Loucy (cell line): Measurements from ENCODE around the gene BCCIP.

Source experiments
- H2AFZ ChIP-seq: fragments of 200-600 bp; sonication (generic); 2 replicates; pipeline ENCODE4 v1.6.0; 2016; ENCODE audit warnings: antibody characterized with exemption, mild to moderate bottlenecking, low read length, moderate library complexity
- H3F3A ChIP-seq: fragments of 200-600 bp; 2 replicates; pipeline ENCODE4 v1.6.0; 2016; ENCODE audit warnings: antibody characterized with exemption, low read depth, mild to moderate bottlenecking
- H3K27me3 ChIP-seq: fragments of 200-600 bp; sonication (generic); 2 replicates; pipeline ENCODE4 v1.6.1; 2014; ENCODE audit warnings: low read length, mild to moderate bottlenecking; ENCODE audit not compliant: insufficient read depth, poor library complexity, severe bottlenecking
- H3K36me3 ChIP-seq: fragments of 200-600 bp; sonication (generic); 2 replicates; pipeline ENCODE4 v1.6.1; 2016; ENCODE audit warnings: low read length; ENCODE audit not compliant: insufficient read depth
- H3K4me1 ChIP-seq: fragments of 200-600 bp; sonication (generic); 2 replicates; pipeline ENCODE4 v1.5.1; 2014; ENCODE audit warnings: low read length, mild to moderate bottlenecking; ENCODE audit not compliant: insufficient read depth, poor library complexity, severe bottlenecking
- H3K4me2 ChIP-seq: fragments of 200-600 bp; sonication (generic); 2 replicates; pipeline ENCODE4 v1.6.0; 2014; ENCODE audit warnings: antibody characterized with exemption, low read length, low read depth, mild to moderate bottlenecking; ENCODE audit not compliant: poor library complexity, severe bottlenecking
- H3K4me3 ChIP-seq: fragments of 200-600 bp; sonication (generic); 2 replicates; pipeline ENCODE4 v1.5.1; 2014; ENCODE audit warnings: low read length, mild to moderate bottlenecking, mixed read lengths; ENCODE audit not compliant: poor library complexity, severe bottlenecking
- H3K79me2 ChIP-seq: fragments of 200-600 bp; sonication (generic); 2 replicates; pipeline ENCODE4 v1.6.1; 2014; ENCODE audit warnings: low read length; ENCODE audit not compliant: insufficient read depth
- H3K9ac ChIP-seq: fragments of 200-600 bp; sonication (generic); 2 replicates; pipeline ENCODE4 v1.6.0; 2014; ENCODE audit warnings: mild to moderate bottlenecking, low read depth, low read length, moderate library complexity; ENCODE audit not compliant: poor library complexity, severe bottlenecking
- H3K9me2 ChIP-seq: fragments of 200-600 bp; sonication (generic); replicated peaks from 2 replicates; pipeline ENCODE4 v1.6.1; 2016; ENCODE audit warnings: low read depth, low read length, mixed read lengths
- H3K9me3 ChIP-seq: fragments of 200-600 bp; sonication (generic); 2 replicates; pipeline ENCODE4 v1.6.1; 2014; ENCODE audit warnings: mild to moderate bottlenecking, antibody characterized with exemption, low read length, low read depth; ENCODE audit not compliant: insufficient read depth
- H4K20me1 ChIP-seq: fragments of 200-600 bp; sonication (generic); 2 replicates; pipeline ENCODE4 v1.6.0; 2014; ENCODE audit warnings: antibody characterized with exemption, low read length, mild to moderate bottlenecking; ENCODE audit not compliant: insufficient read depth, poor library complexity, severe bottlenecking
- EZH2phosphoT487 ChIP-seq: fragments of 200-600 bp; IDR thresholded peaks from 2 replicates; pipeline ENCODE4 v1.6.1; 2018; ENCODE audit warnings: antibody characterized with exemption, mild to moderate bottlenecking, moderate library complexity, borderline replicate concordance
- TF ChIP-seq, protein P1 (sequence below): fragments of 200-600 bp; sonication (generic); conservative IDR thresholded peaks from 2 replicates; pipeline ENCODE4 v1.5.1; 2014; ENCODE audit warnings: mild to moderate bottlenecking, antibody characterized with exemption, low read length

Gene BCCIP

DNA sequence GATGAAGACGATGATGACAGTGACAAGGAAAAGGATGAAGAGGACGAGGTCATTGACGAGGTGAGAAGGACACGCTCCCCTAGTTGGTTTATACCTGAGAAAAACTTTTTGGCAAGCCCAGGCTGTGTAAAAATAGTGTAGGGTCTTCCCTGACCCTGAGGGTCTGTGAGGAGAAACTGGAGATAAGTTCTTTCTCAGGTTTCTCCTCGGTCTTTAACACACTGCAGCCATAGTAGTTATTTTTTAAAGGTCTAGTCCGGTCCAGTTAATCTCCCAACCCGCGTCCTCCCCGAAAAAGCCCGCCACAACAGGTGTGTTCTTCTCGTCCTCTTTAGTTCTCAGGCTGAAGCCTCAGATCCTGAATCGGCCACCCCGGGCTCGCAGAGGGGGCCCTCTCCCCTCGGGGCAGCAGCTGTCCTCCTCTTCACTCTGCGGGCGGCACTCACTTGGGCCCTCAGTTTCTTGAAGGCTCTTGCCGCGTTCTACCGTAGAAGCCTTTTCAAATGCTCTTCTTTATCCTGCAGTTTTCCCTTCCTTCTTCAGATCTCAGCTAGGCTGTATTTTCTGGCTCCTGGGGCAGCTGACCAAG is 411 bp downstream of the BCCIP start:
- peaks cover 66% of the 10 kb centered on the region for H3K79me2 ChIP-seq

DNA sequence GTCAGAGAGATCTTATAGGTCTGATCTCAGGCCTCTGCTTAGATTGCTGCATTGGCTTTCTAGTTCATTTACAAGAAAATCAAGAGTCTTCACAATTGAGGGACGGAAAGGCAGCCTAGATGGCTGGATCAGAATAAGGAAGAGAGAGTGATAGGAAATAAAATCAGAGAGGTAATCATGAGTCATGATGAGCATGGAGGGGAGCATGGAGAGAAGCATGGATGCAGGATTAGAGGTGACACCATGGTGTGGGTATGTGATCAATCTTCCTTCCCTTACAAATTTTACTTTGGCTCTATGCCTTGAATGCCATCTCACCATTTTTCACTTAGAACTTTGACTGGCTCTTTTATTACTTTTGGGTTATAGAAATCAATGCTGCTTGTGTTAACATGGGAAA is 1.4 kb downstream of the BCCIP start:
- no peaks in the 10 kb centered on the region for H3K9me3 ChIP-seq
- peak overlapping the region; percentile 96 for H3K4me3 ChIP-seq
- peak overlapping the region; percentile 95 for H3K4me2 ChIP-seq
- H4K20me1 ChIP-seq = peaks cover 41% of the 10 kb centered on the region
- H3K36me3 ChIP-seq = peaks cover 28% of the 10 kb centered on the region
- H3K4me1 ChIP-seq = peaks cover 34% of the 10 kb centered on the region
- TF ChIP-seq, protein P1, sequence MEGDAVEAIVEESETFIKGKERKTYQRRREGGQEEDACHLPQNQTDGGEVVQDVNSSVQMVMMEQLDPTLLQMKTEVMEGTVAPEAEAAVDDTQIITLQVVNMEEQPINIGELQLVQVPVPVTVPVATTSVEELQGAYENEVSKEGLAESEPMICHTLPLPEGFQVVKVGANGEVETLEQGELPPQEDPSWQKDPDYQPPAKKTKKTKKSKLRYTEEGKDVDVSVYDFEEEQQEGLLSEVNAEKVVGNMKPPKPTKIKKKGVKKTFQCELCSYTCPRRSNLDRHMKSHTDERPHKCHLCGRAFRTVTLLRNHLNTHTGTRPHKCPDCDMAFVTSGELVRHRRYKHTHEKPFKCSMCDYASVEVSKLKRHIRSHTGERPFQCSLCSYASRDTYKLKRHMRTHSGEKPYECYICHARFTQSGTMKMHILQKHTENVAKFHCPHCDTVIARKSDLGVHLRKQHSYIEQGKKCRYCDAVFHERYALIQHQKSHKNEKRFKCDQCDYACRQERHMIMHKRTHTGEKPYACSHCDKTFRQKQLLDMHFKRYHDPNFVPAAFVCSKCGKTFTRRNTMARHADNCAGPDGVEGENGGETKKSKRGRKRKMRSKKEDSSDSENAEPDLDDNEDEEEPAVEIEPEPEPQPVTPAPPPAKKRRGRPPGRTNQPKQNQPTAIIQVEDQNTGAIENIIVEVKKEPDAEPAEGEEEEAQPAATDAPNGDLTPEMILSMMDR = no peak
- no peak for TF ChIP-seq EZH2phosphoT487
- peak overlapping the region; percentile 91 for H3K9ac ChIP-seq
- H2AFZ ChIP-seq = no peak overlapping the region
- H3K9me2 ChIP-seq = no peaks in the 10 kb centered on the region
- H3F3A ChIP-seq = no peaks in the 10 kb centered on the region
- H3K27me3 ChIP-seq = no peaks in the 10 kb centered on the region
- peaks cover 66% of the 10 kb centered on the region for H3K79me2 ChIP-seq

More for the DNA sequence above, 411 bp downstream of the BCCIP start:
- Histone ChIP-seq H4K20me1 (peaks cover 40% of the 10 kb centered on the region), H3K9me2 (no peaks in the 10 kb centered on the region), H3F3A (no peaks in the 10 kb centered on the region), H3K9me3 (no peaks in the 10 kb centered on the region), H3K4me1 (peaks cover 34% of the 10 kb centered on the region), H3K27me3 (no peaks in the 10 kb centered on the region), H3K4me2 (peak overlapping the region; percentile 95), H3K36me3 (peaks cover 19% of the 10 kb centered on the region), H3K9ac (peak overlapping the region; percentile 91), H3K4me3 (peak overlapping the region; percentile 96), H2AFZ (peak overlapping the region; percentile 99)
- TF ChIP-seq EZH2phosphoT487 = no peak
- TF ChIP-seq, protein P1 = no peak

DNA sequence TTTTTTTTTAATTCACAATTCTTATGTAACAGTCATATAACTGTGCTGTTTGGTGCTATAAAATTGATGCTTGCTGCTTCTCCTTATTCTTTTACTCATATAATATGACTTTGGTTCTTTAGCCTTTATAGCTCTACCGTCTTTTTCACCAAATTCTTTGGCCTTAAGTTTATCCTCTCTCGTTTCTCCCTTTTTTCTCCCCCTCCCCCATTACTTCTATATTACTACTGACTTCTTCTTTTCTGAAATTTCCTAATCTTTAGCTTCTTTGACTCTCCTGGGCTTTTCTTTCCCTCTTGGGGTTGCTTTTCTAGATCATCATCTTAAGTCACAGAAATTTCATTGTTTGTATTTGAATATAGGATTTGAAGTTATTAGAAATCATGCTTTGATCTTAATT is 3.8 kb downstream of the BCCIP start:
- Histone ChIP-seq H3K79me2 (peaks cover 61% of the 10 kb centered on the region), H4K20me1 (peaks cover 48% of the 10 kb centered on the region)

More for the DNA sequence above, 3.8 kb downstream of the BCCIP start:
- H2AFZ ChIP-seq = no peak overlapping the region
- no peaks in the 10 kb centered on the region for H3K27me3 ChIP-seq
- no peaks in the 10 kb centered on the region for H3K9me2 ChIP-seq
- H3K4me1 ChIP-seq = peaks cover 23% of the 10 kb centered on the region
- no peaks in the 10 kb centered on the region for H3K9me3 ChIP-seq
- H3K4me2 ChIP-seq = peak overlapping the region; percentile 95
- peaks cover 50% of the 10 kb centered on the region for H3K36me3 ChIP-seq
- H3F3A ChIP-seq = no peaks in the 10 kb centered on the region
- H3K4me3 ChIP-seq = no peak overlapping the region
- TF ChIP-seq, protein P1 = no peak
- no peak for TF ChIP-seq EZH2phosphoT487
- no peak overlapping the region for H3K9ac ChIP-seq
